GM10266 (cell line): ENCODE results near the gene NKTR.

Experiments used
- DNase-seq: peaks from one replicate; pipeline ENCODE4 v3.0.0; 2012; ENCODE audit errors: extremely low spot score
- TF ChIP-seq, protein P1 (sequence below): IDR thresholded peaks from 2 replicates; pipeline ENCODE4 v1.5.1; 2012; ENCODE audit warnings: mild to moderate bottlenecking, low read depth; ENCODE audit not compliant: control insufficient read depth, insufficient read depth; ENCODE audit errors: missing control alignments

NKTR gene

GRCh38 chr3:42651248-42652091 lies 51.0 kb downstream of the NKTR start:
- no peak for DNase-seq
- TF ChIP-seq, protein P1, sequence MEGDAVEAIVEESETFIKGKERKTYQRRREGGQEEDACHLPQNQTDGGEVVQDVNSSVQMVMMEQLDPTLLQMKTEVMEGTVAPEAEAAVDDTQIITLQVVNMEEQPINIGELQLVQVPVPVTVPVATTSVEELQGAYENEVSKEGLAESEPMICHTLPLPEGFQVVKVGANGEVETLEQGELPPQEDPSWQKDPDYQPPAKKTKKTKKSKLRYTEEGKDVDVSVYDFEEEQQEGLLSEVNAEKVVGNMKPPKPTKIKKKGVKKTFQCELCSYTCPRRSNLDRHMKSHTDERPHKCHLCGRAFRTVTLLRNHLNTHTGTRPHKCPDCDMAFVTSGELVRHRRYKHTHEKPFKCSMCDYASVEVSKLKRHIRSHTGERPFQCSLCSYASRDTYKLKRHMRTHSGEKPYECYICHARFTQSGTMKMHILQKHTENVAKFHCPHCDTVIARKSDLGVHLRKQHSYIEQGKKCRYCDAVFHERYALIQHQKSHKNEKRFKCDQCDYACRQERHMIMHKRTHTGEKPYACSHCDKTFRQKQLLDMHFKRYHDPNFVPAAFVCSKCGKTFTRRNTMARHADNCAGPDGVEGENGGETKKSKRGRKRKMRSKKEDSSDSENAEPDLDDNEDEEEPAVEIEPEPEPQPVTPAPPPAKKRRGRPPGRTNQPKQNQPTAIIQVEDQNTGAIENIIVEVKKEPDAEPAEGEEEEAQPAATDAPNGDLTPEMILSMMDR: no peak

DNA sequence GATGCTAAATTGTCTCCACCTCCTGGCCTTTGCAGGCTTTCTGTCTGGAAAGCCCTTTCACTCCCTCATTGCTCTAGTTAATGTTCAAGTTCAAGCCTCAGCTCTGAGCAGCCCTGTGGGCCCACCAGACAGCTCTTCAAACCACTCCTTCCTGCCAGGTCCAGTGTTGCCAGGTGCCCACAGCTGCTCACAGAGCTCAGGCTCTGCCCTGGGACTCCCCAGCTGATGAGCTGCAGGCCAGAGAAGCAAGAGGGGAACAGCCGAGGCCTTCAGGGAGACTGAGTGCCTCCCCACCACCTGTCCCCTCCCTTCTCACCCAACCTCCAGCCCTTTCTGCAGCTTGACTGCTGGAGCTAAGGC lies 51.7 kb downstream of the NKTR start:
- TF ChIP-seq, protein P1: no peak
- no peak for DNase-seq

- TF ChIP-seq, protein P1: no peak
- DNase-seq: peak; percentile 46
These were observed 52.3 kb downstream of the NKTR start for GRCh38 chr3:42652611-42653302.

GRCh38 chr3:42653303-42653559 lies 52.7 kb downstream of the NKTR start:
- TF ChIP-seq, protein P1: no peak
- DNase-seq: no peak

GRCh38 chr3:42653560-42654330 lies 53.3 kb downstream of the NKTR start, which contains the start of gene ZBTB47:
TSS of gene ZBTB47 (plus strand) at chr3:42653697. CDS start at chr3:42658356, 4,659 bp downstream.
- TF ChIP-seq, protein P1: no peak
- DNase-seq: peak; percentile 42

DNA sequence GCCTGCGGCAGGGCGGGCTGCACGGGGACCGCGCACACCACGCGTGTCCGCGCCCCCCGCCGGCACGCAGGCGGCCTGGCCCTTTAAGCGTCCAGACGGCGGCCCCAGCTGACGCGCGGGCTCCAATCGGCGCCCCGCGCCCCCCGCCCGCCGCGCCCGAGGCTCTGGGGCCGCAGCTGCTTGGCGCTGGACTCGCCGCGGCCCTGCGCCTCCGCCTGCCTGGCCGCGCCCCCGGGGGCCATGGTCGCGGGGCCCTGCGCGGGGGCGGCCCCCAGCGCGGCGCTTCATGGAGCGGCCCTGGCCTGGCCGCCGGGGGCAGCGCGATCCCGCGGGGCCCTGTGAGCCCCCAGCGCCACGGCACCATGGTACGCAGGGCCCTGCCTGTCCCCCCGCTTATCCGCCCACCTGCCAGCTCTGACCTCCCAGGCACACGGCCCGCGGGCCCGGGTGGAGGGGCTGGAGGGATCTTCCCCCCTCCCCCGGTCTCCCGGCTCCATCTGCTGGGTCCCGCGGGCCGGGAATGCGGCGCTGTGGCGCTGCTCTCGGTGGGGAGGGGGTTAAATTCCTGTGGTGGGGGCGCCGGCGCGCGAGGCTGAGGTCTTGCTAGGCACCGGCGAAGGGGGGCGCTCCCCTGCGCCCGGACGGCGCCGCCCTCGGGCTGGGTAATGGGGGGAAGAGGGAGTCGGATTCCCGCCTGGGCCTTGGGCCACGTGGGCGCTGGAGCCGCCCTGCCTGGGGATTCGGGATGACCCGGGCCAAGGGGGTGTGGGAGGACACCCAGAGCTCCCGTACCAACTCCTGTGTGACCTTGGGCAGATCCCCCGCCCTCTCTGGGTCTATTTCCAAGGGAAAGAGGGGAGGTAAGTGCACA lies 54.1 kb downstream of the NKTR start:
- TF ChIP-seq, protein P1: no peak
- peak; percentile 82 for DNase-seq
